AG09319 (cell line): ENCODE data around the gene LRRC3.

ENCODE experiments used
- DNase-seq: peaks from one replicate; pipeline ENCODE4 v3.0.0-alpha.2; 2010; ENCODE audit warnings: low read depth; ENCODE audit errors: extremely low read depth
- CTCF ChIP-seq: IDR thresholded peaks from 2 replicates; pipeline ENCODE4 v1.5.1; 2011; ENCODE audit warnings: low read depth, mild to moderate bottlenecking, inconsistent platforms, low read length, moderate library complexity

Gene LRRC3

GRCh38 chr21:44456214-44456914, 1.1 kb downstream of the LRRC3 start:
- TF ChIP-seq CTCF = no peak
- DNase-seq = no peak

DNA sequence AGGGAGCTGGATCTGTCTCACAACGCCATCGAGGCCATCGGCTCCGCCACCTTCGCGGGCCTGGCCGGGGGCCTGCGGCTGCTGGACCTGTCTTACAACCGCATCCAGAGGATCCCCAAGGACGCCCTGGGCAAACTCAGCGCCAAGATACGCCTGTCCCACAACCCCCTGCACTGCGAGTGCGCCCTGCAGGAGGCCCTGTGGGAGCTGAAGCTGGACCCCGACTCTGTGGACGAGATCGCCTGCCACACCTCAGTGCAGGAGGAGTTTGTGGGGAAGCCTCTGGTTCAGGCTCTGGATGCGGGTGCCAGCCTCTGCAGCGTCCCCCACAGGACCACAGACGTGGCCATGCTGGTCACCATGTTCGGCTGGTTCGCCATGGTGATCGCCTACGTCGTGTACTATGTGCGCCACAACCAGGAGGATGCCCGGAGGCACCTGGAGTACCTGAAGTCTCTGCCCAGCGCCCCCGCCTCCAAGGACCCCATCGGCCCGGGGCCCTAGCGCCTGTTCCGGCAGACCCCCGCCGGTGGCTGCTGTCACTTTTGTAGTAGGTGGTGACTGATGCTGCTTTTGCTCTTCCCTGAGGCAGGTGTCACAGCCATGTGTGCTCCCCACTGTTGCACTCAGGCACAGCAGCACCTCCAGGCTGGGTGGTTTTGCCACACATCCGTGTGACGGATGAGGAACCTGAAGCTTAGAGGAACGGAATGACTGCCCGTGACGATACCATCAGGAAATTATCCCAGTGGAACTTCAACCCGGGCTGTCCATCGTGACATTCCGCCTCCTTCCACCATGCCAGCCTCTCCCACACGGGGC, 1.8 kb downstream of the LRRC3 start:
- DNase-seq = no peak
- no peak for TF ChIP-seq CTCF

DNA sequence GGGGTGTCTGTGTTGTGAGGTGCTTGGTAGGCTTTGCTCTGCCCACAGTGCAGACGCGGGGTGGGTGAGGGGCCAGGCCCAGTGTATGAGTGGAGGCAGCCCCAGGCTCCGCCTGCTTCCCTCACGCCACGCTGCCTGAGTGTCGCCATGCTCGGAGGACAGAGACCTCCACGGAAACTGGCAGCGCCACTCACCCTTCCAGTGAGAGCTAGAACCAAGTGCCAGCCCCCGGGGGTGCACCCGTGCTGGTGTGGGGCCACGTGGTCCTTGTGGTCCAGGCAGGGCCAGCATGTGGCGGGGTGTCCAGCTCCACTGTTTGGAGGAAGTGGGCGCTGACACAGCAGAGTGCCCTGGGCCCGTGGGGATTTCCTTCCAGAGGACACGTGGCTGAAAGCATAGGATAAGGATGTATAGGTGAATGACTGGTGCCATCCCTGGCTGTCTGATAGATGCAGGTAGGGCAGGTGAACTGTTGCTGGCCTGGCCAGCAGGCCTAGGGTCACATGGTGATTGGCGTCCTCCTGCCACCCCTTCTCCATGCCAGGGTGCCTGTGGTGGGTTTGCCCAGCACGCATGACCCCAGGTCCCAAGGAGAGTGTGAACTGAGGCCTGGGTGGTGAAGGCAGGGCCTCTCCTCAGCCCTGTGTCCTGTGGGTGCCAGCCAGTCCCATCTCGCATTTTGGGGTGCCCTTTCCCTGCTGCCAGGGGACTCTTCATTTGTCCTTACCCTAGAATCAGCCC, 3.8 kb downstream of the LRRC3 start:
- no peak for DNase-seq

GRCh38 chr21:44459712-44460440, 4.6 kb downstream of the LRRC3 start:
- DNase-seq = no peak
- TF ChIP-seq CTCF = no peak

More for the DNA sequence above, 3.8 kb downstream of the LRRC3 start:
- TF ChIP-seq CTCF = no peak

DNA sequence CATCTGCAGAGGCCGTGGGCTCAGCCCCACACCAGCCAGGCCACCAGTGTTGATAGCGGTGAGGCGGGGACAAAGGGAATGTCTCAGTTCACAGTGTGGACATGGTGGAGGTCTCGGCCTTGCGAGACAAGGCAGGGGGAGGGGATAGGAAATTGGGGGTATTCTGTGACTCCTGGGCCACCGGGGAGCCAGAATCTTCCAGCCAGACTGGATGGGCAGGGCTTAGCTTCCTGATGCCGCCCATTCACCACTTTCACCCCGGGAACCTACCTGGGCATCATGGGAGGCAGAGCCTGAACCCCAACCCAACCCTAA, 5.1 kb downstream of the LRRC3 start:
- no peak for DNase-seq
- TF ChIP-seq CTCF = no peak

- TF ChIP-seq CTCF = no peak
- DNase-seq = no peak
Measured at GRCh38 chr21:44461005-44461404, 5.7 kb downstream of the LRRC3 start.
